Neural cell (in vitro differentiated cells): ENCODE data around the gene CELSR3.

Source experiments
- CTCF ChIP-seq: fragments of 450-650 bp; IDR thresholded peaks from 2 replicates; pipeline ENCODE4 v1.5.1; 2014; ENCODE audit warnings: antibody characterized with exemption, mild to moderate bottlenecking, moderate library complexity; ENCODE audit not compliant: poor library complexity, severe bottlenecking
- EP300 ChIP-seq: fragments of 450-650 bp; conservative IDR thresholded peaks from 2 replicates; pipeline ENCODE4 v1.6.1; 2014; ENCODE audit warnings: antibody characterized with exemption, mild to moderate bottlenecking, moderate library complexity; ENCODE audit not compliant: poor library complexity, severe bottlenecking
- EZH2 ChIP-seq: fragments of 200-600, 300-800 bp; shearing (Covaris generic), sonication (generic); IDR thresholded peaks from 2 replicates; pipeline ENCODE4 v1.6.1; 2014; ENCODE audit warnings: antibody characterized with exemption, low read length, borderline replicate concordance, mild to moderate bottlenecking; ENCODE audit not compliant: insufficient read depth, poor library complexity, severe bottlenecking
- MXI1 ChIP-seq: fragments of 450-650 bp; conservative IDR thresholded peaks from 2 replicates; pipeline ENCODE4 v1.6.1; 2014; ENCODE audit warnings: antibody characterized with exemption, mild to moderate bottlenecking; ENCODE audit not compliant: poor library complexity, severe bottlenecking
- POLR2AphosphoS5 ChIP-seq: IDR thresholded peaks from 2 replicates; pipeline ENCODE4 v1.6.1; 2012
- RAD21 ChIP-seq: fragments of 450-650 bp; conservative IDR thresholded peaks from 2 replicates; pipeline ENCODE4 v1.6.1; 2014; ENCODE audit warnings: antibody characterized with exemption, mild to moderate bottlenecking, moderate library complexity
- REST ChIP-seq: IDR thresholded peaks from 2 replicates; pipeline ENCODE4 v1.6.1; 2012; ENCODE audit warnings: borderline replicate concordance
- SMC3 ChIP-seq: fragments of 450-650 bp; conservative IDR thresholded peaks from 2 replicates; pipeline ENCODE4 v1.6.1; 2014; ENCODE audit warnings: antibody characterized with exemption, mild to moderate bottlenecking, moderate library complexity; ENCODE audit not compliant: poor library complexity
- TAF1 ChIP-seq: IDR thresholded peaks from 2 replicates; pipeline ENCODE4 v1.6.1; 2012; ENCODE audit warnings: low read depth

GRCh38 chr3:48662753-48663488 is at the start of gene CELSR3:
- TF ChIP-seq CTCF = no peak
- TF ChIP-seq EZH2 = no peak
- no peak for TF ChIP-seq MXI1
- TF ChIP-seq EP300 = peak; percentile 10
- TF ChIP-seq POLR2AphosphoS5 = peak; percentile 93
- TF ChIP-seq TAF1 = peak; percentile 41
- no peak for TF ChIP-seq SMC3
- no peak for TF ChIP-seq RAD21
- TF ChIP-seq REST = peak; percentile 71
